HepG2 (cell line): Measurements from ENCODE around the gene TRAP1. TPM values are rescaled to one million over a fixed set of nuclear protein-coding genes. Genes with fewer than 3 reads are reported as not detected.

Experiments used
- BCLAF1 ChIP-seq: fragments of 450-650 bp; IDR thresholded peaks from 2 replicates; pipeline ENCODE4 v1.6.1; 2017; ENCODE audit warnings: mild to moderate bottlenecking
- DNMT1 ChIP-seq: sonication (generic); formaldehyde crosslinking; IDR thresholded peaks from 2 replicates; pipeline ENCODE4 v1.5.1; 2020; ENCODE audit warnings: mild to moderate bottlenecking, missing genetic modification reagents
- ETV5 ChIP-seq: IDR thresholded peaks from 2 replicates; pipeline ENCODE4 v1.6.1; 2018; ENCODE audit warnings: missing biosample characterization, missing genetic modification reagents, inconsistent platforms, borderline replicate concordance
- FOSL1 ChIP-seq: sonication (generic); formaldehyde crosslinking; IDR thresholded peaks from 2 replicates; pipeline ENCODE4 v1.9.0; 2021; ENCODE audit warnings: missing genetic modification reagents, borderline replicate concordance
- HNRNPLL ChIP-seq: fragments of 200-400 bp; formaldehyde crosslinking; IDR thresholded peaks from 2 replicates; pipeline ENCODE4 v1.6.1; 2017; ENCODE audit warnings: mild to moderate bottlenecking, low read depth, low read length; ENCODE audit not compliant: poor library complexity, severe bottlenecking
- KLF15 ChIP-seq: sonication (generic); formaldehyde crosslinking; IDR thresholded peaks from 2 replicates; pipeline ENCODE4 v1.8.1; 2023; ENCODE audit warnings: borderline replicate concordance, mild to moderate bottlenecking, inconsistent platforms, missing genetic modification reagents, mixed read lengths
- LBX2 ChIP-seq: sonication (generic); formaldehyde crosslinking; IDR thresholded peaks from 2 replicates; pipeline ENCODE4 v1.5.0; 2020; ENCODE audit warnings: missing genetic modification reagents, mild to moderate bottlenecking, borderline replicate concordance
- MAZ ChIP-seq, 2 experiments: sonication (generic) in 1 of 2; formaldehyde crosslinking in 1 of 2; IDR thresholded peaks; 2 replicates each; pipeline versions ENCODE4 v1.5.0 to v1.6.1; 2012 to 2020; ENCODE audit warnings: low read depth in 2 of 2, mild to moderate bottlenecking in 2 of 2, borderline replicate concordance in 1 of 2, improper control_type of control experiment in 1 of 2, low read length in 1 of 2, missing genetic modification reagents in 1 of 2, moderate library complexity in 1 of 2
- MBNL3 ChIP-seq: fragments of 250-450 bp; sonication (Bioruptor Pico); conservative IDR thresholded peaks from 2 replicates; pipeline ENCODE4 v1.8.0; 2022; ENCODE audit warnings: mild to moderate bottlenecking, inconsistent platforms
- MXI1 ChIP-seq: IDR thresholded peaks from 3 replicates; pipeline ENCODE4 v1.6.1; 2012; ENCODE audit warnings: low read depth, low read length, inconsistent platforms, borderline replicate concordance
- NFYC ChIP-seq: IDR thresholded peaks from 2 replicates; pipeline ENCODE4 v1.6.1; 2016; ENCODE audit warnings: missing genetic modification reagents, missing compliant biosample characterization
- PAF1 ChIP-seq: IDR thresholded peaks from 2 replicates; pipeline ENCODE4 v1.6.1; 2016; ENCODE audit warnings: missing genetic modification reagents, missing compliant biosample characterization
- RELA ChIP-seq: sonication (generic); formaldehyde crosslinking; IDR thresholded peaks from 2 replicates; pipeline ENCODE4 v1.4.0; 2020; ENCODE audit warnings: missing genetic modification reagents
- SP5 ChIP-seq: IDR thresholded peaks from 2 replicates; pipeline ENCODE4 v1.6.1; 2016; ENCODE audit warnings: low read depth, borderline replicate concordance
- ZBTB4 ChIP-seq: sonication (generic); formaldehyde crosslinking; IDR thresholded peaks from 2 replicates; pipeline ENCODE4 v1.4.0; 2020; ENCODE audit warnings: missing genetic modification reagents, mild to moderate bottlenecking, borderline replicate concordance
- ZFP37 ChIP-seq: sonication (generic); formaldehyde crosslinking; IDR thresholded peaks from 2 replicates; pipeline ENCODE4 v1.4.0; 2020; ENCODE audit warnings: missing genetic modification reagents, borderline replicate concordance
- ZNF33A ChIP-seq: sonication (generic); formaldehyde crosslinking; IDR thresholded peaks from 2 replicates; pipeline ENCODE4 v1.5.1; 2020; ENCODE audit warnings: missing genetic modification reagents, mild to moderate bottlenecking, moderate library complexity, borderline replicate concordance
- ZNF432 ChIP-seq: sonication (generic); formaldehyde crosslinking; IDR thresholded peaks from 2 replicates; pipeline ENCODE4 v1.5.0; 2020; ENCODE audit warnings: missing genetic modification reagents, mild to moderate bottlenecking, borderline replicate concordance
- ZNF446 ChIP-seq: sonication (generic); formaldehyde crosslinking; IDR thresholded peaks from 2 replicates; pipeline ENCODE4 v1.5.0; 2020; ENCODE audit warnings: mild to moderate bottlenecking, missing genetic modification reagents
- ZNF614 ChIP-seq: IDR thresholded peaks from 2 replicates; pipeline ENCODE4 v1.6.1; 2018; ENCODE audit warnings: missing biosample characterization, missing genetic modification reagents, inconsistent platforms, borderline replicate concordance
- ZNF75D ChIP-seq: sonication (generic); formaldehyde crosslinking; IDR thresholded peaks from 2 replicates; pipeline ENCODE4 v1.8.1; 2023; ENCODE audit warnings: missing genetic modification reagents, mild to moderate bottlenecking, borderline replicate concordance
- ZNF776 ChIP-seq: sonication (generic); formaldehyde crosslinking; IDR thresholded peaks from 2 replicates; pipeline ENCODE4 v1.4.0; 2020; ENCODE audit warnings: mild to moderate bottlenecking, missing genetic modification reagents
- ZZZ3 ChIP-seq: sonication (generic); formaldehyde crosslinking; IDR thresholded peaks from 2 replicates; pipeline ENCODE4 v1.4.0; 2020; ENCODE audit warnings: missing genetic modification reagents, mild to moderate bottlenecking, borderline replicate concordance
- polyA plus RNA-seq, 8 experiments: library from polyadenylated mRNA; depleted of rRNA in 3 of 8; stranded (reverse) in 7 of 8; unstranded in 1 of 8; fragments of >200 nt; fragmentation: Illumina TruSeq in 4 of 8; extraction: Trizol in 4 of 8; gene quantifications; 2 replicates each; pipeline versions ENCODE4 v1.2.1 to v1.2.3, GENCODE V29; 2011 to 2016; ENCODE audit warnings: low read depth in 4 of 8, missing spikeins in 1 of 8, mixed read lengths in 1 of 8; ENCODE audit not compliant: insufficient read depth in 1 of 8
- total RNA-seq, 5 experiments: library from RNA; depleted of rRNA; stranded (reverse); fragments of >200 nt; fragmentation: Illumina TruSeq; extraction: Trizol; gene quantifications; 2 replicates each; pipeline ENCODE4 v1.2.3, GENCODE V29; 2016; ENCODE audit warnings: low read depth in 1 of 5

Gene TRAP1
- total and polyA plus RNA-seq, 2 of the 13 experiments (the other 11 are each of a cell fraction or from before 2014, with no cell fraction given), result 127 to 240 TPM

- TF ChIP-seq LBX2 (CRISPR knock-in tag), result no peak
- no peak for TF ChIP-seq ZNF33A (CRISPR knock-in tag)
- no peak for TF ChIP-seq ZNF432 (CRISPR knock-in tag)
- no peak; the same call in 1 of the 2 replicates for TF ChIP-seq ZBTB4 (CRISPR knock-in tag)
- TF ChIP-seq HNRNPLL, result peak; percentile 38
- TF ChIP-seq ZNF446, result no peak; the same call in 1 of the 2 replicates
- 0 out of 2 replicates have a peak, but pooled peaks have one; percentile 25 for TF ChIP-seq MAZ (IDR thresholded peaks at IDR 0.05; ENCODE audit: borderline replicate concordance, low read depth, low read length)
- peak; percentile 95 for TF ChIP-seq MAZ (CRISPR knock-in tag; IDR thresholded peaks at IDR 0.05; ENCODE audit: low read depth)
- TF ChIP-seq NFYC (CRISPR knock-in tag), result no peak
- TF ChIP-seq PAF1, result no peak
- 0 out of 2 replicates have a peak, but pooled peaks have one; percentile 55 for TF ChIP-seq ZFP37 (CRISPR knock-in tag)
- peak; percentile 90 for TF ChIP-seq ZNF776
- no peak for TF ChIP-seq ZNF75D (CRISPR knock-in tag)
- no peak for TF ChIP-seq FOSL1 (CRISPR knock-in tag)
- peak; percentile 80; the same call in 2 of the 3 replicates for TF ChIP-seq MXI1
- TF ChIP-seq BCLAF1, result no peak
- TF ChIP-seq KLF15 (CRISPR knock-in tag), result no peak
- no peak for TF ChIP-seq ZNF614 (CRISPR knock-in tag)
- no peak for TF ChIP-seq RELA (CRISPR knock-in tag)
- TF ChIP-seq MBNL3 (CRISPR knock-in tag), result no peak
- TF ChIP-seq ZZZ3 (CRISPR knock-in tag), result no peak
- peak; percentile 91; the same call in 1 of the 2 replicates for TF ChIP-seq DNMT1 (CRISPR knock-in tag)
- peak; percentile 58; the same call in 1 of the 2 replicates for TF ChIP-seq SP5 (CRISPR knock-in tag)
- no peak; the same call in 1 of the 2 replicates for TF ChIP-seq ETV5
Observed at GRCh38 chr16:3717235-3718018, at the start of gene TRAP1 (continued).
